ENCODE measurements around the gene FSCN2.

- no peak for TF ChIP-seq CTCF (conservative IDR thresholded peaks at IDR 0.05; ENCODE audit: low read length)
- TF ChIP-seq EZH2phosphoT487 (IDR thresholded peaks at IDR 0.05; ENCODE audit: borderline replicate concordance): no peak
Measured at GRCh38 chr17:81514739-81515529, 13.2 kb upstream of the FSCN2 start.

All from Loucy (cell line).